Measurements from ENCODE around the gene TRIM10.

Gene TRIM10

GRCh38 chr6:30160785-30161531, at the start of gene TRIM10:
Gene TRIM10, minus strand, starts transcription at chr6:30161211. Its CDS starts 353 bp downstream, at chr6:30160858.
- in situ Hi-C loops (cut with MboI; ENCODE audit: low sequenced_read_pairs) = no loop called here

GRCh38 chr6:30207619-30208295, 46.7 kb upstream of the TRIM10 start:
- in situ Hi-C loops (cut with MboI; ENCODE audit: low sequenced_read_pairs) = no loop called here

- in situ Hi-C loops (cut with MboI; ENCODE audit: low sequenced_read_pairs) = no loop called here
Observed at GRCh38 chr6:30206799-30207618, 46.0 kb upstream of the TRIM10 start.

- in situ Hi-C loops (cut with MboI; ENCODE audit: low sequenced_read_pairs) = no loop called here
Observed at GRCh38 chr6:30206152-30206551, 45.1 kb upstream of the TRIM10 start.

- in situ Hi-C loops (cut with MboI; ENCODE audit: low sequenced_read_pairs) = no loop called here
Observed at GRCh38 chr6:30204116-30204515, 43.1 kb upstream of the TRIM10 start.

- in situ Hi-C loops (cut with MboI; ENCODE audit: low sequenced_read_pairs) = no loop called here
Observed at GRCh38 chr6:30202366-30202765, 41.4 kb upstream of the TRIM10 start.

GRCh38 chr6:30200551-30201281, 39.7 kb upstream of the TRIM10 start:
- in situ Hi-C loops (cut with MboI; ENCODE audit: low sequenced_read_pairs) = no loop called here

GRCh38 chr6:30198166-30199084, 37.4 kb upstream of the TRIM10 start:
- in situ Hi-C loops (cut with MboI; ENCODE audit: low sequenced_read_pairs) = no loop called here

GRCh38 chr6:30196376-30196775, 35.4 kb upstream of the TRIM10 start:
- in situ Hi-C loops (cut with MboI; ENCODE audit: low sequenced_read_pairs) = no loop called here

GRCh38 chr6:30195951-30196350, 34.9 kb upstream of the TRIM10 start:
- in situ Hi-C loops (cut with MboI; ENCODE audit: low sequenced_read_pairs) = no loop called here

- in situ Hi-C loops (cut with MboI; ENCODE audit: low sequenced_read_pairs) = no loop called here
Observed at GRCh38 chr6:30194797-30195690, 34.0 kb upstream of the TRIM10 start.

- in situ Hi-C loops (cut with MboI; ENCODE audit: low sequenced_read_pairs) = no loop called here
Observed at GRCh38 chr6:30192076-30192475, 31.1 kb upstream of the TRIM10 start.

GRCh38 chr6:30188541-30188940, 27.5 kb upstream of the TRIM10 start:
- in situ Hi-C loops (cut with MboI; ENCODE audit: low sequenced_read_pairs) = no loop called here

- in situ Hi-C loops (cut with MboI; ENCODE audit: low sequenced_read_pairs) = no loop called here
Observed at GRCh38 chr6:30185846-30186484, 25.0 kb upstream of the TRIM10 start.

- in situ Hi-C loops (cut with MboI; ENCODE audit: low sequenced_read_pairs) = no loop called here
Observed at GRCh38 chr6:30184417-30185031, 23.5 kb upstream of the TRIM10 start.

GRCh38 chr6:30180145-30180544, 19.1 kb upstream of the TRIM10 start:
- in situ Hi-C loops (cut with MboI; ENCODE audit: low sequenced_read_pairs) = no loop called here

- in situ Hi-C loops (cut with MboI; ENCODE audit: low sequenced_read_pairs) = no loop called here
Observed at GRCh38 chr6:30178837-30179236, 17.8 kb upstream of the TRIM10 start.

GRCh38 chr6:30175765-30176164, 14.8 kb upstream of the TRIM10 start:
- in situ Hi-C loops (cut with MboI; ENCODE audit: low sequenced_read_pairs) = no loop called here
